GM10266 (cell line): ENCODE measurements around the gene L3MBTL1.

Source experiments
- DNase-seq: peaks from one replicate; pipeline ENCODE4 v3.0.0; 2012; ENCODE audit errors: extremely low spot score
- TF ChIP-seq, protein P1 (sequence below): IDR thresholded peaks from 2 replicates; pipeline ENCODE4 v1.5.1; 2012; ENCODE audit warnings: mild to moderate bottlenecking, low read depth; ENCODE audit not compliant: control insufficient read depth, insufficient read depth; ENCODE audit errors: missing control alignments

L3MBTL1 gene

DNA sequence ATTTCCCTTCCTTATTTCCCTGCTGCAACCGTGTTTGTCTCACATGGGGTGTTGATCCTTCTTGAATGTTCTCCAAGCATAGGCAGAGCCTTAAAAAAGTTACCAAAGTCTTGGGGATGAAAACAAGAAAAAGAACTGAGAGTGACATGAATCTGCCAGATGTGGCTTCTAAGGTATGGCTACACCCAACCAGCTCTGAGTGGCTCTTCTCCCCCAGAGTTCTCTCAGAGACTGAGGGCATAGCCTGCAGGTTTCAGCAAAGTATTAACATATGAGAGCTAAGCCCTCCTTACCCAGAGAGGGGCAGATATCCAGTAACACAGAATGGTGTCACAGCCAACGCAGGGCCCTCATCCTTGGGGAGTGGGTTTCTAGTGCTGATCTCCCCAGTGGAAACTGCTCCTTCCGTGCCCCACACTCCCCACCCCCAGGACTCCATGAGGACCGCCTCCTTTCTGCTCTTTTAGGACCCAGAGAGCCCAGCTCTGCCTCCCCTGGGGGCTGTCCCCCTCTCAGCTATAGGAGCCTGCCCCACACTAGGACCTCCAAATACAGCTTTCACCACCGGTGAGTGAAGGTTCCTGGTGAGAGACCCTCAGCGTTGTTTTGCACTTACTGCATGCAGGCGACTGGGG lies 28.0 kb downstream of the L3MBTL1 start:
- no peak for DNase-seq
- TF ChIP-seq, protein P1, sequence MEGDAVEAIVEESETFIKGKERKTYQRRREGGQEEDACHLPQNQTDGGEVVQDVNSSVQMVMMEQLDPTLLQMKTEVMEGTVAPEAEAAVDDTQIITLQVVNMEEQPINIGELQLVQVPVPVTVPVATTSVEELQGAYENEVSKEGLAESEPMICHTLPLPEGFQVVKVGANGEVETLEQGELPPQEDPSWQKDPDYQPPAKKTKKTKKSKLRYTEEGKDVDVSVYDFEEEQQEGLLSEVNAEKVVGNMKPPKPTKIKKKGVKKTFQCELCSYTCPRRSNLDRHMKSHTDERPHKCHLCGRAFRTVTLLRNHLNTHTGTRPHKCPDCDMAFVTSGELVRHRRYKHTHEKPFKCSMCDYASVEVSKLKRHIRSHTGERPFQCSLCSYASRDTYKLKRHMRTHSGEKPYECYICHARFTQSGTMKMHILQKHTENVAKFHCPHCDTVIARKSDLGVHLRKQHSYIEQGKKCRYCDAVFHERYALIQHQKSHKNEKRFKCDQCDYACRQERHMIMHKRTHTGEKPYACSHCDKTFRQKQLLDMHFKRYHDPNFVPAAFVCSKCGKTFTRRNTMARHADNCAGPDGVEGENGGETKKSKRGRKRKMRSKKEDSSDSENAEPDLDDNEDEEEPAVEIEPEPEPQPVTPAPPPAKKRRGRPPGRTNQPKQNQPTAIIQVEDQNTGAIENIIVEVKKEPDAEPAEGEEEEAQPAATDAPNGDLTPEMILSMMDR: no peak

DNA sequence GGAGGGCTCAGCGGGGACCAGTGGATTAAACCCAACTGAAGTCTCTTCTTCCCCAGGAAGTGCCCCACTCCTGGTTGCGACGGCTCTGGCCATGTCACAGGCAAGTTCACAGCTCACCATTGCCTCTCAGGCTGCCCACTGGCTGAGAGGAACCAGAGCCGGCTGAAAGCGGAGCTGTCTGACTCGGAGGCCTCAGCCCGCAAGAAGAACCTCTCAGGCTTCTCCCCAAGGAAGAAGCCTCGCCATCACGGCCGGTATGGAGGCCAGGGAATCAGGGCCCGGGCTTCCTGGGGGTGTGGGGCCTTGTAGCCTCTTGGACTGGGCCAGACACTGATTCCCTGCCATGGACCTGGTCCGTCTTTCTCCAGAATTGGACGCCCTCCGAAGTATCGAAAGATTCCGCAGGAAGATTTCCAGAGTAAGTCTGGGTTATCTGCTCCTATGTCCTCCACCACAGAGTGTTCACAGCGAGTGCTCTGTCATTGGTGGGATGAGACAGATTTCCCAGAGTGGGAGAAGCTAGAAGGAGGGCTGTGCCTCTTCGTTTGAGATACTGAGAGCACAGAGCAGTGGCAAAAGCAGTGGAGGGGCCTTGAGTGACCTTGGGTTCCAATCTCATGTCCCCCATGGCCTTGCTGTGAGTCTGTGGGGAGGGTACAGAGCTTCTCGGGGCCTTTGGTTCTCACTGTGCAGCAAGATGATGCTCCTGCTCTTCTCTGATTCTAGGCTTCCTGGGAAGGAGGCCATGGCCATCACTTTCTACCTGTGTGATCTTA lies 28.7 kb downstream of the L3MBTL1 start:
- TF ChIP-seq, protein P1: no peak
- DNase-seq: no peak

GRCh38 chr20:43536817-43537440 lies 29.4 kb downstream of the L3MBTL1 start:
- TF ChIP-seq, protein P1: no peak
- no peak for DNase-seq

DNA sequence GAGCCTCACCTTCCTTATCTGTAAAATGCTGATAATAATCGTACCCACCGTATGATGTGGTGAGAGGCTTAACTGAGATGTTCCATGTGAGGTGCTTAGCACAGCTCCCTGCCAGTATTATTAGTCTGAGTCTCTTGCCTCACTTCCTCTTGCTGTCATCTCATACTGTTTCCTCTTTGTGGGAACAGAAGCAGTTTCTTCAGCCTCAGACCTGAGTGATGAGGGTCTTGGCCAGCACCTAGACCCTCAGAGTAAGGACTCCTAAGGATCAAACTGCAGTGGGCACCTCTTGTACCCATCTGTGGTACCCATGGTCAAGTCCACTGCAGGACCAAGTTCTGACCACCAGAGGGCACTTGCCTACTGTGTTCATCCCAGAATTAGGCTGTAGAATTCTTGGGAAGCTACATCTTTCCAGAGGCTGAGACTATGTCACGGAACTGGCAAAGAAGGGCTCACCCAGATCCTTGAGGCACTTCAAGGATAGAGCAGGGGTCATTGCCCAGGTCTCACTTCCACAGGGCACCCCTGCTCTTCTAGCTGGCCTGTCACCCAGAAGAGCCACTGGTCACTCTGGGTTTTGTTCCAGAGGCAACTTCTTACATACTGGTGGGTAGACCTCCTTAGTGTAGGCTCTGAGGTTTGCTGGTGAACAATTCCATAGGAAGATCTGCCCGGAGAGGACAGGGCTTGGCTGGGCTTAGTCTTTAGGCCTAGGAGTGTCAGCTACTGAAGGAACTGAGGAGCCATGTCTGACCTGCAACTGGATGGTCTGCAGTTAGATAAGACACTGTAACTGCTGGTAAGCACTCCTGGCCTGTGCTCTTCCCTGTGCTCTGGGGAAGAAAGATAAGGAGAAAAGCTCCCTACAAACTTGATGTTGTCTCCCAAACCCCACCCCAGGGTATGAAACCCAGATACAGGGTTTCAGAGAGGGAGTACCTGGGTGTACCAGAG lies 30.7 kb downstream of the L3MBTL1 start:
- TF ChIP-seq, protein P1: peak; percentile 94
- peak; percentile 40 for DNase-seq

DNA sequence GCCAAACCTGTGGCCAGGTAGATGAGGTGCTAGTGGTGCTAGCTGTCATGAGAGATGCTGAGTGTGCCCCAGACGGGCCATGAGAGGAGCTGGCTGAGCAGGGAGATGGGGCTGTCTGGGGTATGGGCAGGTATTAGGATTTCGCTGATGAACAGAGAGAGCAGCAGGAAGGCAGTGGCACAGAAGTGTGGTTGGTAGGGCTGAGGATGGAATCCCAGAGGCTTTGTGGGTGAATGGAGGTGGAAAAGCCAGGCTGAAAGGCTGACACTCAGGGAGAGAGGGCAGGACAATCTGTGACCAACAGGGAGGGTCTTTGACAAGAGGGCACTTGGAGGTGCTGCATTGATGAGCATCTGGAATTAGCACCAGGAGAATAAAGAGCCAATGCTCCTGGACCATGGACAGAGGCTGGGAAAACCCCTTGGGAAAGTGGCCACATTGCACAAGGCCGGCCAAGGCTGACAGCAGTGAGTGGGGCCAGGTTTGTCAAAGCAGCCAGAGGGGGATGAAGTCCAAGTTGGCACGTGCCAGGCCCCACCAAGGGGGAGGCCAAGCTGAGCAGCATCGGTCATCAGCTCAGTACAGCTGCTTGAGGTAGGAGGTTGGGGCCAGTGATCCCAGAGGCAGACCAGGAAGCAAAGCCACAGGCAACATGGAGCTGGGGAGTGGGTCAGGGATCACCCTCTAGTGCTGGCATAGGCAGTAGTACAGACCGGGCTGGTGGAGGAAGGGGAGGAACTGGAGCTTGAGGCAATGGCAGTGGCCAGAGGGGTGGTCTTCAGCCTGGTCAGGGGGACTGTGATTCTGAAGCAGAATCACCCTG lies 31.6 kb downstream of the L3MBTL1 start:
- TF ChIP-seq, protein P1: no peak

DNA sequence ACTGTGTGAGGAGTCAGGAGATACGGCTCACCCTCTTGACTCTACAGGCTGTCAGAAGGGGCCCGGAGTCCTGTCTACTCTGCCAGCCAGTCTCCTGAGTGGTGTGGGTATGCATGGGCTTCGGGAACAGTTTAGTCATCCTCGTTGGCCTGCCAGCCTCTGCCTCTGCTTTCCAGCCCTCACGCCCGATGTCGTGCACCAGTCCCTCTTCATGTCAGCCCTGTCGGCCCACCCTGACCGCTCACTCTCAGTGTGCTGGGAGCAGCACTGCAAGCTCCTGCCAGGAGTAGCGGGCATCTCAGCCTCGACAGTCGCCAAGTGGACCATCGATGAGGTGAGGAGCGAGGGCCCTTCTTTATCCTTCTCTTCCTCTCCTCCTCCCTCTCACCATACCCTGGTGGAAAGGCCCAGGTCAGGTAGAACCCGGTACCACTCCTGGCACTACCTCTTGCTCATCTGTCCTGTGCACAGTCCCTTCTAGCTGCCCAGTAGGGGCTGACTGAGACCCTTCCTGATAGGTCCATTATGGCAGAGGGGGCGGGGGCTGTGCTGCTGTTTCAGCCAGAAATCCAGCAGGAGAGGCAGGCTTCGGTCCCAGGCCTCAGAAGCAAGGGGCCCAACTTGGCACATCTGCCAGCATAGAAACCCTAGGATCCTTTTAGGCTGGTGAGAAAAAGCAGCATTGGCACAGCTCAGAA lies 32.6 kb downstream of the L3MBTL1 start:
- no peak for DNase-seq
- TF ChIP-seq, protein P1: no peak

More for the DNA sequence above, 31.6 kb downstream of the L3MBTL1 start:
- DNase-seq: no peak
